Activated CD4-positive, alpha-beta T cell treated with anti-CD3 and anti-CD28 coated beads, Interleukin-2, amount 10 ng/mL, durations not matched to agents 24 days and 14 days (primary cell): ENCODE results near the gene SCAF1. TPM values are rescaled to one million over a fixed set of nuclear protein-coding genes. Genes with fewer than 3 reads are reported as not detected.

Source experiments
- DNase-seq: peaks from one replicate; pipeline ENCODE4 v3.0.0; 2022
- H3K27ac Mint-ChIP-seq: one replicate; pipeline ENCODE4 v1.8.0; 2022; ENCODE audit warnings: mild to moderate bottlenecking, mixed read lengths
- H3K27me3 Mint-ChIP-seq: one replicate; pipeline ENCODE4 v1.8.0; 2022; ENCODE audit warnings: mixed read lengths
- H3K36me3 Mint-ChIP-seq: one replicate; pipeline ENCODE4 v1.8.0; 2022; ENCODE audit warnings: low read depth, mild to moderate bottlenecking, mixed read lengths
- H3K4me1 Mint-ChIP-seq: one replicate; pipeline ENCODE4 v1.8.0; 2021; ENCODE audit warnings: mixed read lengths
- H3K4me3 Mint-ChIP-seq: one replicate; pipeline ENCODE4 v1.8.0; 2022; ENCODE audit warnings: mild to moderate bottlenecking, moderate library complexity, mixed read lengths
- H3K9me3 Mint-ChIP-seq: one replicate; pipeline ENCODE4 v1.8.0; 2021; ENCODE audit warnings: mixed read lengths
- intact Hi-C: fragments of 100-400 bp; cut with micrococcal nuclease; formaldehyde crosslinking; loops from one replicate; pipeline ENCODE4 v1.15.1; 2023
- total RNA-seq: library from RNA; stranded (reverse); gene quantifications from 2 replicates; pipeline ENCODE4 v1.2.3, GENCODE V29; 2022

The SCAF1 gene
- total RNA-seq = 75.0 and 84.9 TPM in 2 replicates

DNA sequence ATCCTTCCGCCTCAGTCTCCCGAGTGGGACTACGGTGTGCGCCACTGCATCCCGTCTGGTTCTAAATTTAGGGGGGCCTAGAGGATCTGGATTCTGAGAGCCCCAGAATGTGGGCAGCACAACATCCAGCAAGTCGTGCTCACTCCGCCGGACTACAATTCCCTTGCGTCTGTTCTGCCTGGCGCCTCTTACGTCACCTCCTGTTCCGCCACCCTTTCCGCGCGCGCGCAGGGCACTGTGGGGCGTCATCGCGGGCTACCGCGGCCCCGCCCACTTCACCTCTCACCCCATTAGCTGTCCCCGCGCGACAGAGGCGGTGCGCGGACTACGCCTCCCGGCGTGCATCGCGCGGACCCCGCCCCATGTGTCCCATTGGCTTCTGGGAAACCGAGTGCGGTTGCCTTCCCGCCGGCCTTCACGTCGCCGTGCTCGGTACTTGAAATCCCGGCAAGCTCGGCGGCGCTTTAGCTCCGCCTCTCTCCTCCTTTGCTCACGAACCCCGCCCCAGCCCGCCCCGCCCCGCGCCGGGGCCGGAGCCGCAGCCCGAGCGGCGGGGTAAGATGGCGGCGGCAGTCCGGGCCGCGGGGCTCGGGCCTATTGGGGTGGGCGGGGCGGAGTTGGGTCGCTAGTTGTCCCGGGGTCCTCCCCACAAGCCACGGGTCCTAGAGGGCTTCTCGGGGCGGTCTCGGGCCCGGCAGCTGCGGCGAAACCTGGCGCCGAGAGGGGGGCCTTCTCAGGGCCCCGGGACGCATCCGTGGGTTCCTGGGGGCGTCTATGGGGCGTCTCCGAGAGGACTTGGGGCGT lies at the start of gene SCAF1:
Gene SCAF1 (plus strand): TSS at position 522 of the 804 bp plus-strand sequence. CDS start 2,818 bp downstream, outside the sequence.
- peaks cover 52% of the 10 kb centered on the region for H3K4me1 Mint-ChIP-seq
- no peaks in the 10 kb centered on the region for H3K27me3 Mint-ChIP-seq
- H3K4me3 Mint-ChIP-seq = peak within 1 kb of the TSS; percentile 97

DNA sequence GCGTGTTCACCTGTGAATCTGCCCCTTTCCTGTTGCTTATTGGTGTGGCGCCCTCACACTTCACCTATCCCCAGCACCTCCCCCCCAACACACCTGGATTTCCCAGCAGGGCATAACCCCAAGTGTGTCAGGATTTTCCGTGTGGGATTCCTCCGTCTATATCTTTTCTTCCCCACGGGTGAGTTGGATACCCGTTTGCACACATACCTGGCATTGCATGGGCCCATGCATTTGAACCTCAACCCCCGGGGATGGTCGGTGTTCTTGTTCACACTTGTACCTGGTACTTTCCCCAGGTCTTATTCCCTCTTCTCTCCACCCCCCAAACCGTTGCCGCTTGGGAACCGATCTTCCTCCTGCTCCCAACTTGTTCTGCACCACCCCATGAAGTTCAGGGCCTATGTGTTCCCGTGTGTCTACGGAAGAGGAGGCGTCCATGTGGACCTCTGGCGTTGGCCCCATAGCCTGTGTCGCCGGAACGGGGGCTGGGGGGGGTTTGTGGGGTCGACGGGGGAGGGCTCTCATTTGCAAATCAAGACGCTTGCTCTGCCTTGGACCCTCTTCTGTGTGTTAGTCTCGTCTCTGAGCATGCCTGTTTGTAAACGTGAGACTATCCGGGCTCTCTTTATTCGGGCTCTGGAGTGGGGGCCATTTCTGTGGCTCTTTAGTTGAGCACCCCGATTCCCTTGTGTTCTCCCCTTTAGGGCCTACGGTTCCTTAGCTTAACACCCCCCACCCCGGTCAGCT lies 49.4 kb upstream of the SCAF1 start:
- intact Hi-C loops = loop anchor here (1.0 to 5.0 kb wide), 2 partner anchors 285 to 335 kb away; partner anchors contain the start of genes AKT1S1, ATF5, NUP62 and TBC1D17
- H3K27ac Mint-ChIP-seq = peak overlapping the region; percentile 82
- peak overlapping the region; percentile 88 for H3K4me3 Mint-ChIP-seq
- H3K27me3 Mint-ChIP-seq = peaks cover 11% of the 10 kb centered on the region
- peaks cover 30% of the 10 kb centered on the region for H3K4me1 Mint-ChIP-seq
- peaks cover 13% of the 10 kb centered on the region for H3K36me3 Mint-ChIP-seq
- peak; percentile 73 for DNase-seq
- H3K9me3 Mint-ChIP-seq = no peaks in the 10 kb centered on the region

More for the DNA sequence above, at the start of gene SCAF1:
- peaks cover 13% of the 10 kb centered on the region for H3K36me3 Mint-ChIP-seq
- peak within 1 kb of the TSS; percentile 100 for H3K27ac Mint-ChIP-seq
- DNase-seq = peak; percentile 100
- intact Hi-C loops = loop anchor here (1.0 to 5.0 kb wide), 6 partner anchors 23 to 235 kb away; partner anchors contain the start of genes AKT1S1, ALDH16A1, AP2A1 and BCL2L12
- no peaks in the 10 kb centered on the region for H3K9me3 Mint-ChIP-seq

DNA sequence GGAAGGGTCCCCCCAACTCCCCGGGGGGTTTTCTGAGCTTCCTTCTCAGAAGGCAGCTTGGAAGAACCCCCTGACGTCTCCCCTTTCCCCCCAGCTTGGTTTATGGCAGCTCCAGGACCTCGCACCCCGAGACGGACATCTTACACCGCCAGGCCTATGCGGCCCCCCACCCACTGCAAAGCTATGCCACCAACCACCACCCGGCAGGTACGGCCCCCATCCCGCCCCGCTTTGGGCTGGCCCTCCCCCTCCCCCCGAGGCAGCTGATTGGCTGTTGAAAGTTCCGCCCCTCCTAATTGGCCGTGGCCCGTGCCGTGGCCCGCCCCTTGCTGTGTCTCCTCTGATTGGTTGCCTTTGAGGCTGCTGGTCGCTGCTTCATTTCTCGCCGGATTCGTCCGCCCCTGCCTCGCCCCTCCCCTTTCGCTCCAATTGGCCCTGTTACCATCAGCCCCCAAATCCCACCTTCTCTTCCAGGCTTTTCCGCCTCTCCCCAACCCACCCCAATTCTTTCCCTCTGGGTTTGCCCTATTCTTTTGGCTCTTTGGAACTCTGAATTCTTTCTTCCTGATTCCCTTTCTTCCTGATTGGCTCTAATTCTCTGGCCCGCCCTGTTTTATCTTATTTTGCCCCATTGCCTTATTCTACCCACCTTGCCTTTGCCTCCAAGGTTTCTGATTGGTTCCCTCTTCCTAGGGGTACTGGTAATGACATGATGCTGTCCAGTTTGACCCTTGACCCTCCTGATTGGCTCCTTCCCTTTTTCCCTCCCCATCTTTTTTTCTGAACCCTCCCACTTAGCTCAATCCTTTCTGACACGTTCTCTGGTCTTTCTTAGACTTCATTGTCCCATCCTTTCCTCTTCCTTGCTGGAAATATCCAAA lies 48.5 kb upstream of the SCAF1 start:
- H3K27me3 Mint-ChIP-seq = peaks cover 8% of the 10 kb centered on the region
- H3K36me3 Mint-ChIP-seq = peaks cover 18% of the 10 kb centered on the region
- H3K27ac Mint-ChIP-seq = peak overlapping the region; percentile 82
- peak; percentile 98 for DNase-seq
- intact Hi-C loops = loop anchor here (5.0 kb wide), 1 partner anchor 334 kb away; the partner anchor contains the start of genes ATF5 and NUP62
- no peaks in the 10 kb centered on the region for H3K9me3 Mint-ChIP-seq
- H3K4me1 Mint-ChIP-seq = peaks cover 30% of the 10 kb centered on the region
- peak overlapping the region; percentile 88 for H3K4me3 Mint-ChIP-seq

- H3K27ac Mint-ChIP-seq = peak overlapping the region; percentile 82
- peaks cover 3% of the 10 kb centered on the region for H3K27me3 Mint-ChIP-seq
- peak overlapping the region; percentile 88 for H3K4me3 Mint-ChIP-seq
- peaks cover 26% of the 10 kb centered on the region for H3K4me1 Mint-ChIP-seq
- H3K36me3 Mint-ChIP-seq = peaks cover 22% of the 10 kb centered on the region
- no peaks in the 10 kb centered on the region for H3K9me3 Mint-ChIP-seq
- no peak for DNase-seq
- intact Hi-C loops = loop anchor here (5.0 kb wide), 1 partner anchor 333 kb away; the partner anchor contains the start of genes ATF5 and NUP62
Measured at GRCh38 chr19:49594157-49594992, 47.6 kb upstream of the SCAF1 start.

GRCh38 chr19:49594993-49595818 lies 46.8 kb upstream of the SCAF1 start:
- H3K27me3 Mint-ChIP-seq = no peaks in the 10 kb centered on the region
- intact Hi-C loops = loop anchor here (5.0 kb wide), 1 partner anchor 332 kb away; the partner anchor contains the start of genes ATF5 and NUP62
- peaks cover 21% of the 10 kb centered on the region for H3K4me1 Mint-ChIP-seq
- no peak overlapping the region for H3K4me3 Mint-ChIP-seq
- no peaks in the 10 kb centered on the region for H3K9me3 Mint-ChIP-seq
- DNase-seq = no peak
- no peak overlapping the region for H3K27ac Mint-ChIP-seq
- H3K36me3 Mint-ChIP-seq = peaks cover 28% of the 10 kb centered on the region

DNA sequence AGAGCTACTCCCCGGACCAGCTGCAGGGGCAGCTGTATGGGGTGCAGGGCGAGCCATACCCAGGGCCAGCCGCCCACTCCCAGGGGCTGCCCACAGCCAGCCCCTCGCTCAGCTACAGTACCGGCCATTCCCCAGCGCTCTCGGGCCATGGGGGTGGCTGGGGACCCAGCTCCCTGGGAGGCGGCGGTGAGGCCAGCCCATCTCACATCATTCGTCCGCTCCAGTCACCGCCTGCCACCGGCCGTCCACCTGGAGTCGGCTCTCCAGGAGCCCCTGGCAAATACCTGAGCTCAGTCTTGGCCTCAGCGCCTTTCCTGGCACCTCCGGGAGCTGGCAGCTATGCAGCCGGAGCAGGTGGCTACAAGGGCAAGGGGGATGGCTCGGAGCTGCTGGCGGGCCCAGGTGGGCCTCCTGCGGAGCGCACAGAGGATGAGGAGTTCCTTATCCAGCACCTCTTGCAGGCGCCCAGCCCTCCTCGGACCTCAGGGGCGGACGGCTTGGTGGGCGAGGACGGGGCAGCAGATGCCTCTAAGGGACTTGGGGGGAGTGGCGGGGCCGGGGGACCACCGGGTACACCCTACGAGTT lies 46.1 kb upstream of the SCAF1 start:
- no peaks in the 10 kb centered on the region for H3K27me3 Mint-ChIP-seq
- peaks cover 33% of the 10 kb centered on the region for H3K36me3 Mint-ChIP-seq
- DNase-seq = no peak
- H3K27ac Mint-ChIP-seq = no peak overlapping the region
- no peak overlapping the region for H3K4me3 Mint-ChIP-seq
- peaks cover 22% of the 10 kb centered on the region for H3K4me1 Mint-ChIP-seq
- H3K9me3 Mint-ChIP-seq = no peaks in the 10 kb centered on the region
- intact Hi-C loops = no loop called here

GRCh38 chr19:49596407-49596806 lies 45.6 kb upstream of the SCAF1 start:
- H3K4me3 Mint-ChIP-seq = no peak overlapping the region
- intact Hi-C loops = no loop called here
- no peak for DNase-seq
- no peaks in the 10 kb centered on the region for H3K27me3 Mint-ChIP-seq
- H3K27ac Mint-ChIP-seq = no peak overlapping the region
- no peaks in the 10 kb centered on the region for H3K9me3 Mint-ChIP-seq
- H3K4me1 Mint-ChIP-seq = peaks cover 24% of the 10 kb centered on the region
- H3K36me3 Mint-ChIP-seq = peaks cover 37% of the 10 kb centered on the region

GRCh38 chr19:49596954-49597702 lies 44.9 kb upstream of the SCAF1 start:
- Mint-ChIP-seq H3K36me3 (peaks cover 42% of the 10 kb centered on the region), H3K4me1 (peaks cover 24% of the 10 kb centered on the region), H3K27me3 (no peaks in the 10 kb centered on the region), H3K9me3 (no peaks in the 10 kb centered on the region), H3K4me3 (no peak overlapping the region), H3K27ac (no peak overlapping the region)
- intact Hi-C loops = no loop called here
- no peak for DNase-seq

GRCh38 chr19:49597703-49597974 lies 44.4 kb upstream of the SCAF1 start:
- intact Hi-C loops = no loop called here
- Mint-ChIP-seq H3K4me1 (peaks cover 21% of the 10 kb centered on the region), H3K4me3 (no peak overlapping the region), H3K27ac (no peak overlapping the region), H3K9me3 (no peaks in the 10 kb centered on the region), H3K27me3 (no peaks in the 10 kb centered on the region), H3K36me3 (peaks cover 45% of the 10 kb centered on the region)
- no peak for DNase-seq

- H3K27ac Mint-ChIP-seq = peak overlapping the region; percentile 2
- intact Hi-C loops = no loop called here
- no peaks in the 10 kb centered on the region for H3K9me3 Mint-ChIP-seq
- peaks cover 5% of the 10 kb centered on the region for H3K4me1 Mint-ChIP-seq
- no peak overlapping the region for H3K4me3 Mint-ChIP-seq
- H3K36me3 Mint-ChIP-seq = peaks cover 38% of the 10 kb centered on the region
- no peak for DNase-seq
- no peaks in the 10 kb centered on the region for H3K27me3 Mint-ChIP-seq
Measured at GRCh38 chr19:49599378-49600295, 42.4 kb upstream of the SCAF1 start.
